ENCODE data around the gene ARHGAP15. TPM values are rescaled to one million over a fixed set of nuclear protein-coding genes. Genes with fewer than 3 reads are reported as not detected.
A peak's percentile ranks its signal among the peaks of the same experiment; 100 is the strongest.

Gene ARHGAP15
- total RNA-seq, 4 donors from 2014 or later = 1.7 to 16.8 (median 3.7) TPM

GRCh38 chr2:143802871-143803650 is 673.8 kb downstream of the ARHGAP15 start:
- H3K4me3 ChIP-seq = peak overlapping the region in 1 of 4 donors; percentile 6
- H3K36me3 ChIP-seq = no peaks in the 10 kb centered on the region
- H3K4me1 ChIP-seq = peaks cover 0 to 14% (median 4%) of the 10 kb centered on the region in 3 donors
- DNase-seq = no peak
- TF ChIP-seq POLR2A (IDR thresholded peaks at IDR 0.05) = no peak
- TF ChIP-seq, protein P1, sequence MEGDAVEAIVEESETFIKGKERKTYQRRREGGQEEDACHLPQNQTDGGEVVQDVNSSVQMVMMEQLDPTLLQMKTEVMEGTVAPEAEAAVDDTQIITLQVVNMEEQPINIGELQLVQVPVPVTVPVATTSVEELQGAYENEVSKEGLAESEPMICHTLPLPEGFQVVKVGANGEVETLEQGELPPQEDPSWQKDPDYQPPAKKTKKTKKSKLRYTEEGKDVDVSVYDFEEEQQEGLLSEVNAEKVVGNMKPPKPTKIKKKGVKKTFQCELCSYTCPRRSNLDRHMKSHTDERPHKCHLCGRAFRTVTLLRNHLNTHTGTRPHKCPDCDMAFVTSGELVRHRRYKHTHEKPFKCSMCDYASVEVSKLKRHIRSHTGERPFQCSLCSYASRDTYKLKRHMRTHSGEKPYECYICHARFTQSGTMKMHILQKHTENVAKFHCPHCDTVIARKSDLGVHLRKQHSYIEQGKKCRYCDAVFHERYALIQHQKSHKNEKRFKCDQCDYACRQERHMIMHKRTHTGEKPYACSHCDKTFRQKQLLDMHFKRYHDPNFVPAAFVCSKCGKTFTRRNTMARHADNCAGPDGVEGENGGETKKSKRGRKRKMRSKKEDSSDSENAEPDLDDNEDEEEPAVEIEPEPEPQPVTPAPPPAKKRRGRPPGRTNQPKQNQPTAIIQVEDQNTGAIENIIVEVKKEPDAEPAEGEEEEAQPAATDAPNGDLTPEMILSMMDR (IDR thresholded peaks at IDR 0.05) = no peak
- WGBS, 2 donors = 66 to 76% methylated on average over 5 of the region's 5 CpGs
- no peak overlapping the region for H3K27ac ChIP-seq
- no peaks in the 10 kb centered on the region for H3K27me3 ChIP-seq
- H3K9me3 ChIP-seq = no peaks in the 10 kb centered on the region
- intact Hi-C loops (cut with DNase I) = no loop called here

GRCh38 chr2:143803936-143804335 is 674.7 kb downstream of the ARHGAP15 start:
- Histone ChIP-seq H3K36me3 (no peaks in the 10 kb centered on the region), H3K4me1 (peaks cover 0 to 22% (median 10%) of the 10 kb centered on the region in 3 donors), H3K4me3 (no peak overlapping the region), H3K27ac (no peak overlapping the region), H3K9me3 (no peaks in the 10 kb centered on the region), H3K27me3 (no peaks in the 10 kb centered on the region)
- 29 to 49% methylated on average over 3 of the region's 3 CpGs for WGBS, 2 donors
- DNase-seq = no peak
- TF ChIP-seq, protein P1 (IDR thresholded peaks at IDR 0.05) = no peak
- no peak for TF ChIP-seq POLR2A (IDR thresholded peaks at IDR 0.05)
- intact Hi-C loops (cut with DNase I) = no loop called here

DNA sequence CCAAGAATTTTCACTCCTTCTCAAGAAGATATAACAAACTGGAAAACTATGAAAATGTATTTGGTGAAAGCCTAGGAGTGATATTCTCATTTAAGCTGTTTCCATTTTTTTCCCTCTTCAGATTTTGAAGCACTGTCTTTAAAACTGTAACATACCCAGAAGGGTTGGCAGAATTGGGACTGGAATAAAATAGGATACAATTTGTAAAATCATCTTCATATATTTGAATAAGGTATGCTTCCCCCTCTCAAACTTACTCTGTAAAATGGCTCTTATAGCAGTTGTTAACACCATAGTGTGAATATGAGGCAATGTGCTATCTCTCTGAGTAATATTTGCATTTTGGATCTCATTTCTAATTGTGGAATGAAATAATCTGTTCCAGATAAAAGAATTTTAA is 676.4 kb downstream of the ARHGAP15 start:
- TF ChIP-seq, protein P1 (IDR thresholded peaks at IDR 0.05) = no peak
- TF ChIP-seq POLR2A (IDR thresholded peaks at IDR 0.05) = no peak
- Histone ChIP-seq H3K36me3 (no peaks in the 10 kb centered on the region), H3K27me3 (no peaks in the 10 kb centered on the region), H3K4me3 (no peak overlapping the region), H3K9me3 (no peaks in the 10 kb centered on the region), H3K4me1 (peaks cover 0 to 29% (median 10%) of the 10 kb centered on the region in 3 donors), H3K27ac (no peak overlapping the region)
- DNase-seq = no peak
- intact Hi-C loops (cut with DNase I) = no loop called here

- DNase-seq = no peak
- WGBS, 2 donors = 78 to 88% methylated on average over 1 of the region's 1 CpG
- TF ChIP-seq, protein P1 (IDR thresholded peaks at IDR 0.05) = no peak
- no peak for TF ChIP-seq POLR2A (IDR thresholded peaks at IDR 0.05)
- Histone ChIP-seq H3K4me1 (peaks cover 0 to 28% (median 10%) of the 10 kb centered on the region in 3 donors), H3K4me3 (no peak overlapping the region), H3K27me3 (no peaks in the 10 kb centered on the region), H3K27ac (no peak overlapping the region), H3K9me3 (no peaks in the 10 kb centered on the region), H3K36me3 (no peaks in the 10 kb centered on the region)
- intact Hi-C loops (cut with DNase I) = no loop called here
Measured at GRCh38 chr2:143807192-143807591, 678.0 kb downstream of the ARHGAP15 start.

- Histone ChIP-seq H3K27ac (peak overlapping the region in 2 of 4 donors; percentile 45 to 72), H3K27me3 (no peaks in the 10 kb centered on the region), H3K9me3 (no peaks in the 10 kb centered on the region), H3K4me3 (no peak overlapping the region), H3K36me3 (no peaks in the 10 kb centered on the region), H3K4me1 (peaks cover 0 to 24% (median 10%) of the 10 kb centered on the region in 3 donors)
- DNase-seq = no peak
- 92 to 100% methylated on average over 1 of the region's 1 CpG for WGBS, 2 donors
- TF ChIP-seq, protein P1 (IDR thresholded peaks at IDR 0.05) = no peak
- no peak for TF ChIP-seq POLR2A (IDR thresholded peaks at IDR 0.05)
- intact Hi-C loops (cut with DNase I) = no loop called here
Measured at GRCh38 chr2:143807671-143808070, 678.5 kb downstream of the ARHGAP15 start.

Data from esophagus squamous epithelium (tissue), 5 donors.